Spleen (tissue), 11 donors: ENCODE results near the gene SNX27. TPM values are rescaled to one million over a fixed set of nuclear protein-coding genes. Genes with fewer than 3 reads are reported as not detected.

Source experiments
- DNase-seq: peaks from one replicate; pipeline ENCODE4 v3.0.0-alpha.2; 2020
- H3K27ac ChIP-seq, 8 donors: fragments of 200-600 bp; sonication (generic) in 7 of 8; 1 replicate in 4 of 8; 2 replicates in 4 of 8; pipeline versions ENCODE4 v1.5.0 to v1.8.0; 2016 to 2021; ENCODE audit warnings: inconsistent platforms in 4 of 8, mild to moderate bottlenecking in 4 of 8, moderate library complexity in 1 of 8
- H3K27me3 ChIP-seq, 7 donors: fragments of 200-600 bp; sonication (generic) in 6 of 7; replicated peaks in 1 of 7; 1 replicate in 4 of 7; 2 replicates in 3 of 7; pipeline versions ENCODE4 v1.5.0 to v1.8.0; 2016 to 2021; ENCODE audit warnings: inconsistent platforms in 3 of 7, mild to moderate bottlenecking in 1 of 7
- H3K36me3 ChIP-seq, 6 donors: fragments of 200-600 bp; sonication (generic) in 5 of 6; 1 replicate in 4 of 6; 2 replicates in 2 of 6; pipeline versions ENCODE4 v1.5.0 to v1.8.0; 2016 to 2021; ENCODE audit warnings: inconsistent platforms in 2 of 6
- H3K4me1 ChIP-seq, 6 donors: fragments of 200-600 bp; sonication (generic) in 5 of 6; 1 replicate in 3 of 6; 2 replicates in 3 of 6; pipeline versions ENCODE4 v1.5.0 to v1.8.0; 2016 to 2021; ENCODE audit warnings: inconsistent platforms in 3 of 6
- H3K4me3 ChIP-seq, 8 donors: fragments of 200-600 bp; sonication (generic) in 7 of 8; 1 replicate in 4 of 8; 2 replicates in 4 of 8; pipeline versions ENCODE4 v1.5.0 to v1.8.0; 2016 to 2021; ENCODE audit warnings: inconsistent platforms in 4 of 8, mild to moderate bottlenecking in 4 of 8, moderate library complexity in 2 of 8
- H3K9me3 ChIP-seq, 8 donors: fragments of 200-600 bp; sonication (generic) in 7 of 8; 1 replicate in 4 of 8; 2 replicates in 4 of 8; pipeline versions ENCODE4 v1.5.0 to v1.8.0; 2016 to 2021; ENCODE audit warnings: inconsistent platforms in 4 of 8
- CTCF ChIP-seq, 11 experiments: fragments of 200-600 bp in 7 of 11; fragments of 450-650 bp in 4 of 11; sonication (generic) in 4 of 11; IDR thresholded peaks in 8 of 11; conservative IDR thresholded peaks in 3 of 11; 1 replicate in 7 of 11; 2 replicates in 4 of 11; pipeline versions ENCODE4 v1.4.0 to v1.8.0; 2016 to 2021; ENCODE audit warnings: antibody characterized with exemption in 11 of 11, inconsistent platforms in 4 of 11, mild to moderate bottlenecking in 1 of 11
- POLR2A ChIP-seq, 3 donors: fragments of 450-650 bp; IDR thresholded peaks; one replicate each; pipeline ENCODE4 v1.5.1; 2017; ENCODE audit warnings: antibody characterized with exemption in 3 of 3, mild to moderate bottlenecking in 1 of 3
- POLR2AphosphoS5 ChIP-seq, 3 donors: sonication (generic); formaldehyde crosslinking; IDR thresholded peaks; one replicate each; pipeline ENCODE4 v1.5.1; 2017; ENCODE audit warnings: antibody characterized with exemption in 3 of 3
- WGBS, 5 donors: extraction: QIAGEN DNeasy Blood & Tissue Kit in 3 of 5; methylation state at CpG; one replicate each; pipeline versions ENCODE4 v1.1.5 to v1.1.7; 2013 to 2018; 5-methylcytosine and 5-hydroxymethylcytosine counted together
- intact Hi-C: fragments of 100-400 bp; cut with DNase I; formaldehyde crosslinking; loops from one replicate; pipeline ENCODE4 v1.15.0; 2023; ENCODE audit warnings: low total_unique reads
- polyA plus RNA-seq, 3 donors: library from polyadenylated mRNA; stranded (reverse); fragments of 200-250 nt; gene quantifications; one replicate each; pipeline ENCODE4 v1.2.1, GENCODE V29; 2013
- total RNA-seq, 7 donors: library from RNA; depleted of rRNA in 3 of 7; stranded (reverse); fragments of >200 nt in 3 of 7; fragmentation: NEBNext Ultra II Directional in 4 of 7; extraction: Animal tissue kit (Norgen Biotek cat#: 25700) in 4 of 7; gene quantifications; one replicate each; pipeline versions ENCODE4 v1.1.0 to v1.2.1, GENCODE V29; 2016 to 2021
- donor health status: healthy with polysubstance abuse.
- donor health status: DM: no; HTN: no; CAD: no; lungs with moderate emphysema.
- donor health status: DM: no; HTN: no; CAD: no.
- donor health status: Bipolar disorder and iron deficiency.
- donor health status: healthy.
- donor health status: DM: no; HTN: no; CAD: no.
- donor health status: DM: yes; HTN: yes; CAD: no.

SNX27 gene
- total and polyA plus RNA-seq, 10 donors, result 3.1 to 69.6 (median 48.3) TPM

- H3K36me3 ChIP-seq, result peaks cover 0 to 91% (median 49%) of the 10 kb centered on the region in 6 donors
- no peak overlapping the region for H3K27ac ChIP-seq
- peak in 6 of 11 experiments; percentile 17 to 30 (median 28) for TF ChIP-seq CTCF (IDR thresholded peaks at IDR 0.05 in 8 of 11, conservative IDR thresholded peaks at IDR 0.05 in 3 of 11)
- no peak for TF ChIP-seq POLR2A (IDR thresholded peaks at IDR 0.05)
- no peak for TF ChIP-seq POLR2AphosphoS5 (IDR thresholded peaks at IDR 0.05)
- intact Hi-C loops, result no loop called here
- H3K27me3 ChIP-seq, result no peaks in the 10 kb centered on the region
- 78 to 87% (median 83%) methylated on average over 4 of the region's 4 CpGs for WGBS, 5 donors
- peaks cover 0 to 19% (median 3%) of the 10 kb centered on the region in 6 donors for H3K4me1 ChIP-seq
- DNase-seq, result no peak
- no peak overlapping the region for H3K4me3 ChIP-seq
- H3K9me3 ChIP-seq, result no peaks in the 10 kb centered on the region
Measured at GRCh38 chr1:151693057-151693651, 81.3 kb downstream of the SNX27 start.

DNA sequence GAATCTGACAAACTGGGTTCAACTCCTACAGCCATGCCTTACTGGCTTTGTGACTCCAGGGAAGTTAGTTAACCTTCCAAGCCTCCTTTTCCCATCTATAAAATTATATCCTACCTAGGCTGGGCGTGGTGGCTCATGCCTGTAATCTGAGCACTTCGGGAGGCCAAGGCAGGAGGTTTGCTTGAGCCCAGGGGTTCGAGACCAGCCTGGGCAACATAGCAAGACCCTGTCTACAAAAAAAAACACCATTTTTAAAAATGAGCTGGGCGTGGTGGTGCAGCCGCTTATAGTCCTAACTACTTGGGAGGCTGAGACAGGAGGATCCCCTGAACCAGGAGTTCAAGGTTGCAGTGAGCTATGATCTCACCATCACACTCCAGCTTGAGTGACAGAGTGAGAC, 89.7 kb downstream of the SNX27 start:
- peaks cover 4 to 58% (median 46%) of the 10 kb centered on the region in 6 donors for H3K36me3 ChIP-seq
- intact Hi-C loops, result no loop called here
- WGBS, 5 donors, result 92 to 98% (median 95%) methylated on average over 5 of the region's 5 CpGs
- no peak overlapping the region for H3K4me3 ChIP-seq
- H3K4me1 ChIP-seq, result peaks cover 0 to 10% (median 4%) of the 10 kb centered on the region in 6 donors
- no peak overlapping the region for H3K27ac ChIP-seq
- TF ChIP-seq POLR2A (IDR thresholded peaks at IDR 0.05), result no peak
- DNase-seq, result no peak
- H3K27me3 ChIP-seq, result no peaks in the 10 kb centered on the region
- no peaks in the 10 kb centered on the region for H3K9me3 ChIP-seq

DNA sequence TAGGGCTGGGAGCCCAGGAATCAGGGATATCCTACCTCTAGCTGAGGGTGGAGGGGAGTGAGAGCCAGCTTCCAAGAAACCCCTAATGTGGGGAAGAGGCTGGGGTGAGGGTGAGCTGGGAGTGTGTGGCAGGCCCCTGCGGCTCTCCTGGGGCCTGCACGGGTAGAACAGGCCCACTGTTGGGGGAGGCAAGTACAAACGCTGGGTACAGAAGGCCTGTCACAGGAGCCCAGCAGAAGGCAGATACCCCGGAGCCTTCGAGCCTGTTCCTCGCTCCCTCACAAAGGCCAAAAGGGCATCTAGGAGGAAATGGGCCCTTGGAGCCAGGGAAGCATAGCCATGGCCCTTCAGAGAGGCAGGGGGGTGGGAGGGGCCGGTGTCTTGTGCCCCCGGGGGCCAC, 91.1 kb downstream of the SNX27 start:
- intact Hi-C loops, result no loop called here

DNA sequence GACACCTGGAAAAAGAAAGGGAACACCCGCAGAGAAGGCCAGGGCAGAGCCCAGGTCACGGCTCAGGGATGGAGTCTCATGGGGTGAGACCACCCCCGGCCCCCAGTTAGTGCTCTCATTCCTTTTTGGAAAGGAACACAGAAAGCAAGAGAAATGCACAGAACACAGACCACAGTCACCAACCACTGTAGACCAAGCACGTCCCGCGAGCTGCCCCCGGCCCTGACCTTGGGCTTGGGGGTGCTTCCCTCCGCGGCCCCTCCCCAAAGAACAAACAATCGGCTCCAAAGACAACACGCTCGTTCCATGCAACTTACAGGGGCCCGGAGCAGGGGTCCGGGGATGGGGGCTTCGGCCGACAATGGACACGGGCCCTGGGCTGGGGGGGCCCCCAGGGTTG, 92.0 kb downstream of the SNX27 start:
- DNase-seq, result no peak
- no peaks in the 10 kb centered on the region for H3K27me3 ChIP-seq
- peaks cover 4 to 35% (median 27%) of the 10 kb centered on the region in 6 donors for H3K36me3 ChIP-seq

More for the DNA sequence above, 91.1 kb downstream of the SNX27 start:
- no peak for TF ChIP-seq CTCF (IDR thresholded peaks at IDR 0.05 in 8 of 11, conservative IDR thresholded peaks at IDR 0.05 in 3 of 11)
- no peak for TF ChIP-seq POLR2A (IDR thresholded peaks at IDR 0.05)
- no peak for TF ChIP-seq POLR2AphosphoS5 (IDR thresholded peaks at IDR 0.05)
- 34 to 51% (median 42%) methylated on average over 3 to 8 of the region's 8 CpGs for WGBS, 5 donors
- Histone ChIP-seq H3K36me3 (peaks cover 4 to 43% (median 33%) of the 10 kb centered on the region in 6 donors), H3K27me3 (no peaks in the 10 kb centered on the region), H3K4me1 (peaks cover 0 to 10% (median 4%) of the 10 kb centered on the region in 6 donors), H3K9me3 (no peaks in the 10 kb centered on the region), H3K27ac (no peak overlapping the region), H3K4me3 (no peak overlapping the region)
- DNase-seq, result no peak

More for the DNA sequence above, 92.0 kb downstream of the SNX27 start:
- TF ChIP-seq CTCF (IDR thresholded peaks at IDR 0.05 in 8 of 11, conservative IDR thresholded peaks at IDR 0.05 in 3 of 11) (no peak), POLR2A (IDR thresholded peaks at IDR 0.05) (no peak), POLR2AphosphoS5 (IDR thresholded peaks at IDR 0.05) (no peak)
- H3K4me3 ChIP-seq, result no peak overlapping the region
- H3K9me3 ChIP-seq, result no peaks in the 10 kb centered on the region
- H3K4me1 ChIP-seq, result peaks cover 0 to 10% (median 4%) of the 10 kb centered on the region in 6 donors
- no peak overlapping the region for H3K27ac ChIP-seq
- 50 to 58% (median 56%) methylated on average over 16 to 17 of the region's 17 CpGs for WGBS, 5 donors
- intact Hi-C loops, result no loop called here
